GM19025 (cell line): Measurements from ENCODE around the gene SIN3B.
"Not testable (repeated sequence)": the region's sequence is repeated elsewhere in the genome, so short reads cannot be mapped to it uniquely, and the experiment has no call there.

Experiments used
- ATAC-seq: cut with Tn5 transposase; IDR thresholded peaks from one replicate; pipeline ENCODE4 v1.9.1; 2021; ENCODE audit warnings: mild to moderate bottlenecking, low read depth, moderate library complexity; ENCODE audit not compliant: unreplicated experiment

Gene SIN3B, protein sequence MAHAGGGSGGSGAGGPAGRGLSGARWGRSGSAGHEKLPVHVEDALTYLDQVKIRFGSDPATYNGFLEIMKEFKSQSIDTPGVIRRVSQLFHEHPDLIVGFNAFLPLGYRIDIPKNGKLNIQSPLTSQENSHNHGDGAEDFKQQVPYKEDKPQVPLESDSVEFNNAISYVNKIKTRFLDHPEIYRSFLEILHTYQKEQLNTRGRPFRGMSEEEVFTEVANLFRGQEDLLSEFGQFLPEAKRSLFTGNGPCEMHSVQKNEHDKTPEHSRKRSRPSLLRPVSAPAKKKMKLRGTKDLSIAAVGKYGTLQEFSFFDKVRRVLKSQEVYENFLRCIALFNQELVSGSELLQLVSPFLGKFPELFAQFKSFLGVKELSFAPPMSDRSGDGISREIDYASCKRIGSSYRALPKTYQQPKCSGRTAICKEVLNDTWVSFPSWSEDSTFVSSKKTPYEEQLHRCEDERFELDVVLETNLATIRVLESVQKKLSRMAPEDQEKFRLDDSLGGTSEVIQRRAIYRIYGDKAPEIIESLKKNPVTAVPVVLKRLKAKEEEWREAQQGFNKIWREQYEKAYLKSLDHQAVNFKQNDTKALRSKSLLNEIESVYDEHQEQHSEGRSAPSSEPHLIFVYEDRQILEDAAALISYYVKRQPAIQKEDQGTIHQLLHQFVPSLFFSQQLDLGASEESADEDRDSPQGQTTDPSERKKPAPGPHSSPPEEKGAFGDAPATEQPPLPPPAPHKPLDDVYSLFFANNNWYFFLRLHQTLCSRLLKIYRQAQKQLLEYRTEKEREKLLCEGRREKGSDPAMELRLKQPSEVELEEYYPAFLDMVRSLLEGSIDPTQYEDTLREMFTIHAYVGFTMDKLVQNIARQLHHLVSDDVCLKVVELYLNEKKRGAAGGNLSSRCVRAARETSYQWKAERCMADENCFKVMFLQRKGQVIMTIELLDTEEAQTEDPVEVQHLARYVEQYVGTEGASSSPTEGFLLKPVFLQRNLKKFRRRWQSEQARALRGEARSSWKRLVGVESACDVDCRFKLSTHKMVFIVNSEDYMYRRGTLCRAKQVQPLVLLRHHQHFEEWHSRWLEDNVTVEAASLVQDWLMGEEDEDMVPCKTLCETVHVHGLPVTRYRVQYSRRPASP

DNA sequence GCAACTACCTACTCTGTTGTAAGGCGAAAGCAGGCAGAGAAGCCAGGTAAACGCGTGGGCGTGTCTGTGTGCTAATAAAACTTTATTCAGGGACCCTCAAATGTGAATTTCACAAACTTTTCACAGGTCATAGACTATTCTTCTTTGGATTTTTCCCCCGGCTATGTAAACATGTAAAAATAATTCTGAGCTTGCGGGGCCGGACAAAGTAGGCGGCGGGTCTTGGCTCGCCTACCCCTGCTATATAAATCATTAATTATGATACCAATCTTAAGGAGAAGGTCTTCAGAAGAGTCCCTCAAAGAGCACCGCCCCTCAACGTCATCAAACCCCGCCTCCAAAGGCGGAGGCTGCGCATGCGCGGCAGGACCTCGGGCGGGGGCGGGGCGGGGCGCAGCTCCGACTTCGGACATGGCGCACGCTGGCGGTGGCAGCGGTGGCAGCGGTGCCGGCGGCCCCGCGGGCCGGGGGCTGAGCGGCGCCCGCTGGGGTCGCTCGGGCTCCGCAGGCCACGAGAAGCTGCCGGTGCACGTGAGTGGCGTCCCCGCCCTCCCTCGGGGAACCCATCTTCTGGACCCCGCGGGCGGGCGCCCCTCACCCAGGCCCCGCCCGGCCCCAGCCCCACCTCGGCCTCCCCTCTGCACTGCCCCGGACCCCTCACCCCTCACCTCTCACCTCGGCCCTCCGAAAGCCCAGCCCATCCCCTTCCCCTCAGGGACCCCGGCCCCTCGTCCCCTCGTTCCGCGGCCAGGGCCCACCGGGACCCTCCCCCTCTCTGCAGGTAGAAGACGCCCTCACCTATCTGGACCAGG lies at the start of gene SIN3B:
Gene SIN3B (plus strand): TSS at position 389 of the 812 bp plus-strand sequence. CDS start 23 bp downstream, at position 412.
- ATAC-seq = no peak

DNA sequence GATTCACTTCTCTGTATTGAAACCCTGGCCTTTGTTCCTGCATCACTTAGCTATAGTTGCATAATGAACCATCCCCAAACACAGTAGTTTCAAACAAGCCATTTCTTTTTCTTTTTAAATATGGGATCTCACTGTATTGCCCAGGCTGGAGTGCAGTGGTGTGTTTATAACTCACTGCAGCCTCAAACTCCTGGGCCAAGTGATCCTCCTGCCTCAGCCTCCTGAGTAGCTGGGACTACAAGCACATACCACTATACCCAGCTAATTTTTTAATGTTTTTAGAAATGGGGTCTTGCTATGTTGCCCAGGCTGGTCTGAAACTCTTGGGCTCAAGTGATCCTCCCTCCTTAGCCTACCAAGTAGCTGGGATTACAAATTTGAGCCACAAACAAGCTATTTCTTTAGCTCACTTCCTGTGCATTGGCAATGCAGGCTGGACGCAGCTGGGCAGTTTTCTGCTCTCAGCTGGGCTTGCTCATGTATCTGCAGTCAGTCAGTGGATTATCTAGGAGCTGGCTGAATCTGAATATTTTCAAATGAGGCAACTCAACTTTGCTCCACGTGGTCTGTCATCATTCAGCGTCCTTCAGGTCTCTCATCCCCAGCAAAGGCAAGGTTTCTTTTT lies 49.5 kb upstream of the SIN3B start:
- ATAC-seq = no peak

DNA sequence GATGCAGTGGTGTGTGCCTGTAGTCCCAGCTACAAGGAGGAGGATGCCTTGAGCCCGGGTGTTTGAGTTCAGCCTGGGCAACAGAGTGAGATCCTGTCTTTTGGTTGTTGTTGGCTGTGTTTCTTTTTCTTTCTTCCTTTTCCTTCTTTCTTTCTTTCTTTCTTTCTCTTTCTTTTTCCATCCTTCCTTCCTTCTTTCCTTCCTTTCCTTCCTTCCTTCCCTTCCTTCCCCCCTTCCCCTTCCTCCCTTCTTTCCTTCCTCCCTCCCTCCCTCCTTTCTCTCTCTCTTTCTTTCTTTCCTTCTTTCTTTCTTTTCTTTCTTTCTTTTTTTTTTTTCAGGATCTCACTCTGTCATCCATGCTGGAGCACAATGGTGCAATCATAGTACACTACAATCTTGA lies 46.5 kb upstream of the SIN3B start:
- no peak for ATAC-seq

DNA sequence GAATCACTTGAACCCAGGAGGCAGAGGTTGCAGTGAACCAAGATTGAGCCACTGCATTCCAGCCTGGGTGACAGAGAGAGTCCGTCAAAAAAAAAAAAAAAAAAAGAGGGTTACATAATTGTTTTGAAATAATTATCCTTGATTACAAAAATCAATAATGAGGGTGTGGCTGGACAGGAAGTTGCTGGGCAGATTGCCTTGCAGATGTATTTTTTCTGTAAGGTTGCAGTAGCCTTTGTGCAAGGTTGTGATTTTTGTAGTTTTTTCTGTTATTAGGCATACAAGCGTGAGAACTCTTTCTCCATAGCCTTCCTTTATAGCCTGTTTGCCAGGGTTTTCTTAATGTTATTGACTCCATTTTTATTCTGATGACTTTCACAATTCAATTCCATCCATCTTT lies 40.7 kb upstream of the SIN3B start:
- ATAC-seq = no peak

DNA sequence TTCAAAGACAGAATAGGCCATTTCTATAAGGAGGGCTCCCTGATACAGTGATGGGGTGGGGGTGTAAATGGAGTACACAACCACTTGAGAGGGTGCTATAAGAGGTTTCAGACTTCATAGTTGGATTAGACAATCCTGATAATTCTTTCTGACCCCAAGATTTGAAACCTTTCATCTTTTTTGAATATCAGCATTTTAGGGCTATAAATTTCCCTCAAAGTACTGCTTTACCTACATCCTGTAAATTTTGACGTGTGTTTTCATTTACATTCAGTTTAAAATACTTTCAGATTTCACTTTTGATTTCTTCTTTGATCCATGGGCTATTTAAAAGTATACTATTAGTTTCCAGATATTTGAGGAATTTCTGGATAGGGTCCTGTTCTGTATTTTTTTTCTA lies 40.0 kb upstream of the SIN3B start:
- ATAC-seq = no peak

DNA sequence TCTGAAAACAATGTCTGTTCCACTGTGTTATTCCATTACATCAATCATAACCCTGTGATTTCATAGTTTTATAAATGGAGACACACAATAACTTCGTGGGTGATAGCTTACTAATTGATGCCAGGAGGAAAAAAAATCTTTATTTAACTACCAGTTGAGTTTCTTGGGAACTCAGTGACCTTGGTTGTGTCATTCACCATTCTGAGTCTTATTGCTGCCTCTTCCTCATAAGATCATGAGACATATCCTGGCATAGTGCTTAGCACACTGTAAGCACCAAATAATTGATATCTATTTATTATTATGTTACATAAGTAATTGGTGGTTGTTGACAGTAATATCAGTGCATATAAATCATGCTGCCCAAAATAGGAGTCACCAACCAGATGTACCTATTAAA lies 39.1 kb upstream of the SIN3B start:
- no peak for ATAC-seq

DNA sequence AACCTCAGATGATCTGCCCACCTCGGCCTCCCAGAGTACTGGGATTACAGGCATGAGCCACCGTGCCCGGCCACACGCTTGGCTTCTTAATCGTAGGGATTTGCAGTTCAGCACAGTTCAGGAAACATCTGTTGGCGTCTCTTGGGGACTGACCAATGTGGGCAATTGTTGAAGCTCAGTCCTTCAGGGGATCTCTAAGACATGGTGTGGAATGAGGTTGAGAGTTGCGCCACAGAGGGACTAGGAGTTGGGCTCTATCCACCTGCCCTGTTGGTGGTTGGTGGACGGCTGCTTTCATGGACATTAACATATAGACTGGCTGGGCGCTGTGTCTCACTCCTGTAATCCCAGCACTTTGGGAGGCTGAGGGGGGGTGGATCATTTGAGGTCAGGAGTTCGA lies 37.3 kb upstream of the SIN3B start:
- ATAC-seq = no peak

DNA sequence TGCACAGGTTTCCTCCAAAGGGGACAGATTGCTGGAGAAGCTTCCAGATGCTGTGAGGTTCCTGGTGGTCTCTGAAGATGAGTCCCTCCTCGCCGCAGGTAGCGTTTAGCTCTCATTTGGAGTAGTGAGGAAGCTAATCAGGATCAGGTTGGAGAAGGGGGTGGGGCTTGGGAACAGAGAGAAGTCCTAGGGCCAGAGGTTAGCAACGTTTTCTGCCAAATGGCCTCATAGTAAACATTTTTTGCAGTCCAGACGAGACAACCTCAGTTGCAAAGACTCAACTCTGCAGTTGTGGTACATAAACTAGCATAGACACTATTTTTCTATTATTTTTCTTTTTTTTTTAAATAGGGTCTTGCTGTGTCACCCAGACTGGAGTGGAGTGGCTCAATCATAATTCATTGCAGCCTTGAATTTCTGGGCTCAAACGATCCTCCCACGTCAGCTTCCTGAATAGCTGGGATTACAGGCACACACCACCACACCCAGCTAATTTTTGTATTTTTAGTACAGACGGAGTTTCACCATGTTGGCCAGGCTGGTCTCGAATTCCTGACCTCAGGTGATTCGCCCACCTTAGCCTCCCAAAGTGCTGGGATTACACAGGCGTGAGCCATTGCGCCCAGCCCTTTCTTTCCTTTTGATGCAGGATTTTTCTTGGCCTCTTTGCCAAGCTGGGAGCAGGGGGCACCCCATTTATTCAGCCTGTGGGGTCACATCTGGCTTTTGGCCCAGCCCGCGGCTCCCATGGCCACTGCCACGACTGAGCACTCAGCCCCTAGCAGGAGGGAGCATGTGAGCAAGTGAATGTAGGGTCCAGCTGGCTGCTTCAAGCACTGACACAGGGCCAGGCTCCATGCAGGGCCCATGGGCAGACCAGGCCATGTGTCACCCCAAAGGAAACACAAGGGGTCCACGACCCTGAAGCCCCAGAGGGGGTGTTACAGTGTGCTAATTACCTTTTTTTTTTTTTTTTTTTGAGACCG lies 34.4 kb upstream of the SIN3B start:
- no peak for ATAC-seq

DNA sequence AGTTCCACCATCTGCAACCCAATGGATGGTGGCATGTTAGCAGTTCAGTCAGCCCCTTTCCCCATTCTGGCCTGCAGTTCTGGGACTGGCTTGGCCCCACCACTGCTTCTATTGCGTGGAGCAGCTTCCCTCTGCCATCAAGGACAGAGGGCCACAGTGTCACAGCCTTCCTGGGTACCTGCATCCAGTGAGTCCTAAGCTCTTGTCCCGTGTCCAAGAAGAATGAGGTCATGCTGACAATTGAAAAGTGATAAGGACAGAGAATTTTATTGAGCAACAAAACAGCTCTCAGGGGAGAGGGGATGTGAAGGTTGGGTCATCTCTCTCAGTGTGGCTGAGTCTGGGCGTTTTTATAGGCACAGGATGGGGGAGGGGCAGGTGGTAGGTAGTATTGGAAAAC lies 33.5 kb upstream of the SIN3B start:
- no peak for ATAC-seq

DNA sequence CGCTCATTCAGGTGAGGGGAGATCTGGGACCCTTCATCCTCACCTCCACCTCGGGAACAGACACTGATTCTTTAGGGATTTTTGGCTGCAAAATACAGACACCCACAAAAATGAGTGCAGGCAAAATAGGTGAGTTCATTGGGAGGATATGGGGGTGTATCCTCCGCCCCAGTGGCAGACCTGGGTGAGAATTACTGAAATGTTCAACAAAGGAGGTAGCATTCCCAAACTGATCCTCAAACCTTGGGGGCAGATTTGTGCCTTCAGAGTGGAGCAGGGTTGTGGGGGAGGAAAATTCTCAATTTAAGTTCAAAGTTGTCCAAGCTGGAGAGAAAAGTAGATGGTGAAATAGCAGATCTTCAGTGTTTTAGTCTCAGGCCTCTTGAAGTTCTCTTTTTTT lies 31.3 kb upstream of the SIN3B start:
- no peak for ATAC-seq

DNA sequence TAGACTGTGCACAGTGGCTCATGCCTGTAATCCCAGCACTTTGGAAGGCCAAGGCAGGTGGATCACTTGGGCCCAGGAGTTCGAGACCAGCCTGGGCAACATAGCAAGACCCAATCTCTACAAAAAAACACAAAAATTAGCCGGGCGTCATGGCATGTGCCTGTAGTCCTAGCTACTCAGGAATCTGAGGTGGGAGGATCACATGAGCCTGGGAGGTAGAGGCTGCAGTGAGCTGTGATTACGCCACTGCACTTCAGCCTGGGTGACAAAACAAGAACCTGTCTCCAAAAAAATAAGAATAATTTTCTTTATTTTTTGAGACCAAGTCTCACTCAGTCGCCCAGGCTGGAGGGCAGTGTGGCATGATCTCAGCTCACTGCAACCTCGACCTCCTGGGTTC lies 30.9 kb upstream of the SIN3B start:
- ATAC-seq = not testable (repeated sequence)

DNA sequence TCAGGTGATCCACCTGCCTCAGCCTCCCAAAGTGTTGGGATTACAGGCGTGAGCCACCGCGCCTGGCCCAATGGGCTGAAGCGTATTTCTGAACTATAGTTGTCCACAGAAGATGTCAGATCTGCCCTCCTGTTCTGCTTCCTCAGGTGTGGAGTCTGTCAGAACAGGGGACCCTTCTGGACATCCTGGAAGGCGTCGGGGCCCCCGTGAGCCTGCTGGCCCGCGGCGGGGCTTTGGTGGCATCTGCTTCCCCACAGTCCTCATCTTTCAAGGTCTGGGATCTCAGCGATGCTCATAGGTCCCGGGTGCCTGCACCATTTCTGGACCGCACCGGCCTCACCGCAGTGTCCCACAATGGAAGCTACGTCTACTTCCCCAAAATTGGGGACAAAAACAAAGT lies 29.5 kb upstream of the SIN3B start:
- no peak for ATAC-seq

DNA sequence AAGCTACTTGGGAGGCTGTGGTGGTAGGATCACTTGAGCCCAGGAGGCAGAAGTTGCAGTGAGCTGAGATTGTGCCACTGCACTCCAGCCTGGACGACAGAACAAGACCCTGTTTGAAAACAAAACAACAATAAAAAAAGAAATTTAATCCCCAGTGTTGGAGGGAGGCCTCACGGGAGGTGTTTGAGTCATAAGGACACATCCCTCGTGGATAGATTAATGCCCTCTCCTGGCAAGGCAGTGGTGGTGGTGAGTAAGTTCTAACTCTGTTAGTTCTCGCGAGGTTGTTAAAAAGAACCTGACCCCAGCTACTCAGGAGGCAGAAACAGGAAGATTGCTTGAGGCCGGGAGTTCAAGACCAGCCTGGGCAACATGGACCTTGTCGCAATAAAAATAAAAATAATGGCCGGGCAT lies 27.6 kb upstream of the SIN3B start:
- no peak for ATAC-seq

DNA sequence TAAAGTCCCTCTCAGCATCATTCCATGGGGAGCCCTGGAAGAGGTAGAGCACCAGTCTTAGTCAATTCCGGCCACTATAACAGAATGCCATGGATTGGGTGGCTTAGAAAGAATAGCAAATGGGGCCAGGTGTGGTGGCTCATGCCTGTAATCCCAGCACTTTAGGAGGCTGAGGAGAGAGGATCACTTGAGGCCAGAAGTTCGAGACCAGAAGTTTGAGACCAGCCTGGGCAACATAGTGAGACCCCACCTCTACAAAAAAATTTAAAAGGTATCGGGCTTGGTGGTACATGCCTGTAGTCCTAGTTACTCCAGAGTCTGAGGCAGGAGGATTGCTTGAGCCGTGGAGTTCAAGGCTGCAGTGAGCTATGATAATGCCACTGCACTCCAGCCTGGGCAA lies 25.0 kb upstream of the SIN3B start:
- ATAC-seq = no peak

DNA sequence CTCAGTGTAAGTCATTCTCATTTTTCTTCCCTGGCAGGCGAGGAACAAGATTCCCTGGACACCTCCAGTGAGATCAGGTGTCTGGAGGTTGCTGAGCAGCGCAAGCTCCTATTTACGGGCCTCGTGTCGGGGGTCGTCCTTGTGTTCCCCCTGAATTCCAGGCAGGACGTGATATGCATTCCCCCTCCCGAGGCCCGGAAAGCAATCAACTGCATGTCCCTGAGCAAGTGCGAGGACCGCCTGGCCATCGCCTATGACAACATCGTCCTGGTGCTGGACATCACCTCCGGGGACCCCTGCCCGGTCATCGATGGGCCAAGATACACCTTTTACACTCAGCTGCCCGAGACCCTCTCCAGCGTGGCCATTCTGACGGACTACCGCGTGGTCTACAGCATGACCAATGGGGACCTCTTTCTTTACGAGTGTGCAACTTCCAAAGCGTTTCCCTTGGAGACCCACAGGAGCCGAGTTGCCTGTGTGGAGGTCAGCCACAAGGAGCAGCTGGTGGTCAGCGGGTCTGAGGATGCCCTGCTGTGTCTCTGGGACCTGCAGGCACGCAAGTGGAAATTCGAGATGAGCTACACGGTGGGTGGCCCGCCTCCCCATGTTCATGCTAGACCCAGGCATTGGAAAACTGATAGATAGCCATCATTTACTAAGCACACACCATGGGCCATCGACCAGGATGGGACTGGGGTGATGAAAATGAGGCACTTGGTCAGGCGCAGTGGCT lies 21.5 kb upstream of the SIN3B start:
- no peak for ATAC-seq

DNA sequence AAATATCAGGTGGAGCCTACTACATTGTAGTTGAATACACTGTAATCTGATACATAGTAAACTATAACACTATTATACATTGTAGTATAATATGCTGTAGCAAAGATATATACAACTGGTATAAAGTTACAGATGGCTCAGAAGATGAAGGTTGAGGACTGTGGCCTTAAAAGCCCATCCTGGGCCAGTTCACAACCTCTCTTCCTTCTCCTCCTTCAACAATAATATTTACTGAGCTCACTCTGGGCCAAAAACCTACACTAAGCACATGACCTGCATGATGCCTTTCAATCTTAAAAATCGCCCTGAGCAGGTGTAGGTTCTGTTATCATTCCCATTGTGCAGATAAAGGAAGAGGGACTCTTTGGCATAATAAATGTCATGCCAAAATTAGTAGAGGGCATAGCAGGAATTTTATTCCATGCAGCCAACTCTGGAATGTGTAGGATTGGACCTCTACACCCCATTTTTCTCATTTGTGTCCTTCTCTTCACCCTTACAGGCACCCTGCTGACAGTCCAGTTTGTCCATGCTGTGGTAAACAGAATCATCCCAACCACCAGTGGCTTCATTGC lies 14.6 kb upstream of the SIN3B start:
- no peak for ATAC-seq

DNA sequence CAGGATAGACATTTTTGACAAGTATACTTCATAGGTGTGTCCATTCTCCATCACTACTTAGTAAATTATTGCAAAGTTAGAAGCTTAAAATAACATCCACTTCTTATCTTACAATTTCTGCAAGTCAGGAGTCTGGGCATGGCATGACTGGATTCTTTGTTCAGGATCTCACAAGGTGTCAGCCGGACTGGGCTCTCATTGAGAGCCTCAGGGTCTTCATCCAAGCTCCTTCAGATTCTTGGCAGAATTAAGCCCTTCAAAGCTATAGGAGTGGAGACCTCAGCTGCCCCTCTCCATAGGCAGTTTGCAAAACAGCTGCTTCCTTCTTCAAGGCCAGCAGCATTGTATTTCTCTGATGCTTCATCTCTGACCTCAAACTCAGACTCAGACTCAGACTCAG lies 9.1 kb upstream of the SIN3B start:
- no peak for ATAC-seq

DNA sequence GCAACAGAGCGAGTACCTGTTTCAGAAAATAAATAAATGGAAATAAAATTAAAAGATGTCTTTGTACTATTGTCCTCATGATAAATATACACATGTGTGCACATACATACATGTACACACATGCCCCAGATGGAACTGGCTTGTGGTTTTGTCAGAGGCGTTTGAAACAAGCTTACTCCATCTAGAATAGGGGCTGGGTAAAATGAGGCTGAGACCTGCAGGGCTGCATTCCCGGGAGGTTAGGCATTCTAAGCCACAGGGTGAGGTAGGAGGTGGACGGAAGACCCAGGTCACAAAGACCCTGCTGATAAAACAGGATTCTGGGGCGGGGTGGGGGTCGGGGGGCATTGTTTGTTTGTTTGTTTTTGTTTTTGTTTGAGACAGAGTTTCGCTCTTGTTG lies 8.1 kb upstream of the SIN3B start:
- ATAC-seq = no peak
